HepG2 (cell line): ENCODE measurements around the gene DNAJC8.

Source experiments
- ATRX ChIP-seq: sonication (generic); formaldehyde crosslinking; IDR thresholded peaks from 2 replicates; pipeline ENCODE4 v1.4.0; 2020; ENCODE audit warnings: missing genetic modification reagents, borderline replicate concordance
- MAX ChIP-seq: IDR thresholded peaks from 2 replicates; pipeline ENCODE4 v1.6.1; 2012; ENCODE audit warnings: inconsistent platforms
- TAF1 ChIP-seq: sonication (generic); formaldehyde crosslinking; IDR thresholded peaks from 2 replicates; pipeline ENCODE4 v1.4.0; 2020; ENCODE audit warnings: missing genetic modification reagents
- ZBTB8A ChIP-seq: sonication (generic); formaldehyde crosslinking; IDR thresholded peaks from 2 replicates; pipeline ENCODE4 v1.4.0; 2020; ENCODE audit warnings: mild to moderate bottlenecking, low read depth, missing genetic modification reagents, borderline replicate concordance
- ZNF629 ChIP-seq: sonication (generic); formaldehyde crosslinking; conservative IDR thresholded peaks from 2 replicates; pipeline ENCODE4 v1.5.0; 2020; ENCODE audit warnings: missing genetic modification reagents
- ZNF639 ChIP-seq: conservative IDR thresholded peaks from 2 replicates; pipeline ENCODE4 v1.6.1; 2018; ENCODE audit warnings: missing genetic modification reagents

- TF ChIP-seq ATRX (CRISPR knock-in tag) (no peak), ZBTB8A (no peak), MAX (no peak), ZNF639 (CRISPR knock-in tag) (no peak), ZNF629 (no peak), TAF1 (CRISPR knock-in tag) (no peak)
These were observed 4.0 kb upstream of the DNAJC8 start for GRCh38 chr1:28236656-28237322.
